ENCODE results near the gene MAGIX. TPM values are rescaled to one million over a fixed set of nuclear protein-coding genes. Genes with fewer than 3 reads are reported as not detected.
A peak's percentile ranks its signal among the peaks of the same experiment; 100 is the strongest.

MAGIX gene
- total RNA-seq, 2 donors from 2014 or later: 16.0 to 16.6 TPM

- H3K4me1 ChIP-seq (replicated peaks): no peaks in the 10 kb centered on the region
- DNase-seq (ENCODE audit: low spot score): no peak
- H3K27ac ChIP-seq: peak overlapping the region; percentile 45 to 50
- no peaks in the 10 kb centered on the region for H3K27me3 ChIP-seq (replicated peaks; ENCODE audit: insufficient read depth)
- H3K36me3 ChIP-seq: no peaks in the 10 kb centered on the region
- no peaks in the 10 kb centered on the region for H3K9me3 ChIP-seq
- 49% methylated on average over 4 of the region's 4 CpGs for WGBS
- intact Hi-C loops (cut with DNase I): no loop called here
- H3K4me3 ChIP-seq: no peak overlapping the region
- TF ChIP-seq POLR2A (IDR thresholded peaks at IDR 0.05): no peak
- TF ChIP-seq CTCF (IDR thresholded peaks at IDR 0.05): peak in 1 of 4 experiments; percentile 11
Observed at GRCh38 chrX:49177338-49177833, 14.8 kb downstream of the MAGIX start.

GRCh38 chrX:49177873-49178480 lies 15.4 kb downstream of the MAGIX start:
- intact Hi-C loops (cut with DNase I): no loop called here
- H3K4me3 ChIP-seq: no peak overlapping the region
- TF ChIP-seq POLR2A (IDR thresholded peaks at IDR 0.05) (no peak), POLR2AphosphoS5 (IDR thresholded peaks at IDR 0.05) (no peak), CTCF (IDR thresholded peaks at IDR 0.05) (peak in 1 of 4 experiments; percentile 2)
- H3K27me3 ChIP-seq (replicated peaks; ENCODE audit: insufficient read depth): no peaks in the 10 kb centered on the region
- WGBS: 86% methylated on average over 12 of the region's 23 CpGs
- H3K27ac ChIP-seq: no peak overlapping the region
- no peaks in the 10 kb centered on the region for H3K36me3 ChIP-seq
- no peak for DNase-seq (ENCODE audit: low spot score)
- H3K9me3 ChIP-seq: no peaks in the 10 kb centered on the region
- no peaks in the 10 kb centered on the region for H3K4me1 ChIP-seq (replicated peaks)

- WGBS: 93% methylated on average over 3 of the region's 3 CpGs
- H3K27ac ChIP-seq: no peak overlapping the region
- no peaks in the 10 kb centered on the region for H3K9me3 ChIP-seq
- H3K4me3 ChIP-seq: no peak overlapping the region
- DNase-seq (ENCODE audit: low spot score): no peak
- H3K4me1 ChIP-seq (replicated peaks): no peaks in the 10 kb centered on the region
- TF ChIP-seq POLR2A (IDR thresholded peaks at IDR 0.05) (no peak), POLR2AphosphoS5 (IDR thresholded peaks at IDR 0.05) (no peak), CTCF (IDR thresholded peaks at IDR 0.05) (no peak)
- intact Hi-C loops (cut with DNase I): no loop called here
- no peaks in the 10 kb centered on the region for H3K27me3 ChIP-seq (replicated peaks; ENCODE audit: insufficient read depth)
- H3K36me3 ChIP-seq: no peaks in the 10 kb centered on the region
Observed at GRCh38 chrX:49178537-49178936, 16.0 kb downstream of the MAGIX start.

- no peak overlapping the region for H3K4me3 ChIP-seq
- no peaks in the 10 kb centered on the region for H3K36me3 ChIP-seq
- 84% methylated on average over 2 of the region's 2 CpGs for WGBS
- no peak overlapping the region for H3K27ac ChIP-seq
- DNase-seq (ENCODE audit: low spot score): no peak
- TF ChIP-seq POLR2AphosphoS5 (IDR thresholded peaks at IDR 0.05) (no peak), CTCF (IDR thresholded peaks at IDR 0.05) (no peak), POLR2A (IDR thresholded peaks at IDR 0.05) (no peak)
- H3K9me3 ChIP-seq: no peaks in the 10 kb centered on the region
- H3K27me3 ChIP-seq (replicated peaks; ENCODE audit: insufficient read depth): no peaks in the 10 kb centered on the region
- H3K4me1 ChIP-seq (replicated peaks): no peaks in the 10 kb centered on the region
- intact Hi-C loops (cut with DNase I): no loop called here
Observed at GRCh38 chrX:49179358-49179757, 16.8 kb downstream of the MAGIX start.

GRCh38 chrX:49183701-49184281 lies 21.2 kb downstream of the MAGIX start:
- TF ChIP-seq POLR2AphosphoS5 (IDR thresholded peaks at IDR 0.05) (no peak), POLR2A (IDR thresholded peaks at IDR 0.05) (no peak), CTCF (IDR thresholded peaks at IDR 0.05) (no peak)
- H3K27ac ChIP-seq: peak overlapping the region; percentile 51 to 74
- WGBS: 84% methylated on average over 16 of the region's 18 CpGs
- no peaks in the 10 kb centered on the region for H3K36me3 ChIP-seq
- H3K4me1 ChIP-seq (replicated peaks): no peaks in the 10 kb centered on the region
- no peaks in the 10 kb centered on the region for H3K27me3 ChIP-seq (replicated peaks; ENCODE audit: insufficient read depth)
- H3K4me3 ChIP-seq: no peak overlapping the region
- intact Hi-C loops (cut with DNase I): no loop called here
- no peaks in the 10 kb centered on the region for H3K9me3 ChIP-seq
- DNase-seq (ENCODE audit: low spot score): no peak

Measured in prostate gland (tissue), 2 donors.